ENCODE results near the gene STX1B.

The STX1B gene

GRCh38 chr16:30946671-30947540 is 63.5 kb downstream of the STX1B start:
- TF ChIP-seq REST (IDR thresholded peaks at IDR 0.05; ENCODE audit: insufficient read depth in 1 of 2, low read depth in 2 of 2, low read length in 2 of 2) (no peak), POLR2AphosphoS5 (IDR thresholded peaks at IDR 0.05; ENCODE audit: low read depth, low read length) (no peak), TAF1 (IDR thresholded peaks at IDR 0.05; ENCODE audit: borderline replicate concordance, insufficient read depth, low read length) (no peak), SIN3A (IDR thresholded peaks at IDR 0.05; ENCODE audit: borderline replicate concordance, insufficient read depth, low read length) (no peak), FOXP2 (optimal IDR thresholded peaks at IDR 0.05; ENCODE audit: borderline replicate concordance, extremely low read depth, extremely low read length, insufficient read depth) (no peak)

- TF ChIP-seq TAF1 (IDR thresholded peaks at IDR 0.05; ENCODE audit: borderline replicate concordance, insufficient read depth, low read length) (no peak), REST (IDR thresholded peaks at IDR 0.05; ENCODE audit: insufficient read depth in 1 of 2, low read depth in 2 of 2, low read length in 2 of 2) (no peak), SIN3A (IDR thresholded peaks at IDR 0.05; ENCODE audit: borderline replicate concordance, insufficient read depth, low read length) (no peak), POLR2AphosphoS5 (IDR thresholded peaks at IDR 0.05; ENCODE audit: low read depth, low read length) (no peak), FOXP2 (optimal IDR thresholded peaks at IDR 0.05; ENCODE audit: borderline replicate concordance, extremely low read depth, extremely low read length, insufficient read depth) (no peak)
Observed at GRCh38 chr16:30944352-30944751, 66.1 kb downstream of the STX1B start.

GRCh38 chr16:30942426-30942806 is 68.0 kb downstream of the STX1B start:
- no peak for TF ChIP-seq FOXP2 (optimal IDR thresholded peaks at IDR 0.05; ENCODE audit: borderline replicate concordance, extremely low read depth, extremely low read length, insufficient read depth)
- no peak for TF ChIP-seq REST (IDR thresholded peaks at IDR 0.05; ENCODE audit: insufficient read depth in 1 of 2, low read depth in 2 of 2, low read length in 2 of 2)
- TF ChIP-seq POLR2AphosphoS5 (IDR thresholded peaks at IDR 0.05; ENCODE audit: low read depth, low read length) = no peak
- no peak for TF ChIP-seq TAF1 (IDR thresholded peaks at IDR 0.05; ENCODE audit: borderline replicate concordance, insufficient read depth, low read length)
- no peak for TF ChIP-seq SIN3A (IDR thresholded peaks at IDR 0.05; ENCODE audit: borderline replicate concordance, insufficient read depth, low read length)

GRCh38 chr16:30941600-30942425 is 68.6 kb downstream of the STX1B start:
- TF ChIP-seq TAF1 (IDR thresholded peaks at IDR 0.05; ENCODE audit: borderline replicate concordance, insufficient read depth, low read length) (no peak), REST (IDR thresholded peaks at IDR 0.05; ENCODE audit: insufficient read depth in 1 of 2, low read depth in 2 of 2, low read length in 2 of 2) (no peak), POLR2AphosphoS5 (IDR thresholded peaks at IDR 0.05; ENCODE audit: low read depth, low read length) (no peak), SIN3A (IDR thresholded peaks at IDR 0.05; ENCODE audit: borderline replicate concordance, insufficient read depth, low read length) (no peak), FOXP2 (optimal IDR thresholded peaks at IDR 0.05; ENCODE audit: borderline replicate concordance, extremely low read depth, extremely low read length, insufficient read depth) (no peak)
